OCI-LY7 (cell line): Measurements from ENCODE around the gene CHRNA5.

Experiments used
- CTCF ChIP-seq: fragments of 200-600 bp; sonication (generic); conservative IDR thresholded peaks from 2 replicates; pipeline ENCODE4 v1.5.1; 2014; ENCODE audit warnings: mild to moderate bottlenecking, antibody characterized with exemption, low read length, moderate library complexity, mixed read lengths
- EZH2phosphoT487 ChIP-seq: fragments of 200-600 bp; sonication (generic); IDR thresholded peaks from 2 replicates; pipeline ENCODE4 v1.6.1; 2018; ENCODE audit warnings: low read depth, borderline replicate concordance, mild to moderate bottlenecking, mixed run types, antibody characterized with exemption, low read length, moderate library complexity, mixed read lengths

DNA sequence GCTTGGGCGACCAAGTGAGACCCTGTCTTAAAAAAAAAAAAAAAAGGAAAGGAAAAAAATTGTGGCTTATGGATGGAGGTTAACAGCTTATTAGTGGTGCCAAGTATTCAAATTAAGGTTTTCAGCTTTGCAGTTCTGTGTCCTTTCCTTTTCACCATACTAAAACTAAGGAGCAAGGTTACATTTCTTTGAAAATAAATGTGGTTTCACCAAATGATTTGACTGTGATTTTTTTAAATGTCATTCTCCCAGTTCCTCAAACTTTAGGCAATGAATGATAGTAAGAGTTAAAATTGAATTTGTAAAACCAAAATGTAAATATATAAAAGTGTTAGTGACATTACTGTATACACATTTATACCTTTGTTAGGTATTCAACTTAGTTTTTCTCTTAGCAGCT, 9.6 kb downstream of the CHRNA5 start:
- TF ChIP-seq CTCF (no peak), EZH2phosphoT487 (no peak)
